Left ventricle myocardium superior (tissue), 1 donor: ENCODE data around the gene DDX3X. TPM values are rescaled to one million over a fixed set of nuclear protein-coding genes. Genes with fewer than 3 reads are reported as not detected.
"Not testable (repeated sequence)": the region's sequence is repeated elsewhere in the genome, so short reads cannot be mapped to it uniquely, and the experiment has no call there.

Source experiments
- ATAC-seq: fragments of 200-7000 bp; cut with Tn5 transposase; one replicate; pipeline ENCODE4 v1.9.1; 2020; ENCODE audit warnings: mild to moderate bottlenecking, moderate library complexity
- DNase-seq: peaks from one replicate; pipeline ENCODE4 v3.0.0-alpha.2; 2020
- intact Hi-C: fragments of 100-400 bp; cut with micrococcal nuclease; formaldehyde crosslinking; loops from one replicate; pipeline ENCODE4 v1.11.0; 2022
- long read RNA-seq: library from polyadenylated mRNA; unstranded; transcript quantifications from one replicate; pipeline ENCODE4 v2.0.0, GENCODE V29; 2021
- total RNA-seq: library from RNA; stranded (reverse); fragmentation: NEBNext Ultra II Directional; extraction: Animal tissue kit (Norgen Biotek cat#: 25700); gene quantifications from one replicate; pipeline ENCODE4 v1.2.1, GENCODE V29; 2021
- donor health status: DM: no; HTN: yes; CAD: no; lungs with severe emphysema.

Gene DDX3X
- 140 TPM for total RNA-seq
- long read RNA-seq, full-length matches to known transcripts, result 36 of 56 reads
- long read RNA-seq, partial matches to known transcripts, result 10 of 56 reads
- long read RNA-seq, other reads (novel, unspliced or antisense), result 10 of 56 reads

DNA sequence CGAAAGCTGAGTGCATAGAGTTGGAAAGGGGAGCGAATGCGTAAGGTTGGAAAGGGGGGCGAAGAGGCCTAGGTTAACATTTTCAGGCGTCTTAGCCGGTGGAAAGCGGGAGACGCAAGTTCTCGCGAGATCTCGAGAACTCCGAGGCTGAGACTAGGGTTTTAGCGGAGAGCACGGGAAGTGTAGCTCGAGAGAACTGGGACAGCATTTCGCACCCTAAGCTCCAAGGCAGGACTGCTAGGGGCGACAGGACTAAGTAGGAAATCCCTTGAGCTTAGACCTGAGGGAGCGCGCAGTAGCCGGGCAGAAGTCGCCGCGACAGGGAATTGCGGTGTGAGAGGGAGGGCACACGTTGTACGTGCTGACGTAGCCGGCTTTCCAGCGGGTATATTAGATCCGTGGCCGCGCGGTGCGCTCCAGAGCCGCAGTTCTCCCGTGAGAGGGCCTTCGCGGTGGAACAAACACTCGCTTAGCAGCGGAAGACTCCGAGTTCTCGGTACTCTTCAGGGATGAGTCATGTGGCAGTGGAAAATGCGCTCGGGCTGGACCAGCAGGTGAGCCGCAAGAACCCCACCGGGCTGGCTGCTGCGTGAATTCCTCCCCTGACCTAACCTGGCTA lies at the start of gene DDX3X:
DDX3X (plus strand) TSS at position 419 of the 619 bp plus-strand sequence; CDS start at position 510, 91 bp downstream.
- DNase-seq (peak; percentile 87), ATAC-seq (peak; percentile 88)
- intact Hi-C loops, result no loop called here

DNA sequence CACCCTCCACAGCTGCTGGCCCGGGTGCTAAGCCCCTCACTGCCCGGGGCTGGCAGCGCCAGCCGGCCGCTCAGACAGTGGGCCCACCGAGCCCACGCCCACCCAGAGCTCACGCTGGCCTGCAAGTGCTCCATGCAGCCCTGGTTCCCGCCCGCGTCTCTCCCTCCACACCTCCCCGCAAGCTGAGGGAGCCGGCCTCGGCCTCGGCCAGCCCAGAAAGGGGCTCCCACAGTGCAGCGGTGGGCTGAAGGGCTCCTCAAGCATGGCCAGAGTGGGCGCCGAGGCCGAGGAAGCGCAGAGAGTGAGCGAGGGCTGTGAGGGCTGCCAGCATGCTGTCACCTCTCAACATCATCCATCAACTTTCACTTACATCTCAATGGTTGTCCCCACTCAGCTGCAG lies 48.0 kb upstream of the DDX3X start:
- DNase-seq, ATAC-seq, intact Hi-C loops: not testable (repeated sequence)

DNA sequence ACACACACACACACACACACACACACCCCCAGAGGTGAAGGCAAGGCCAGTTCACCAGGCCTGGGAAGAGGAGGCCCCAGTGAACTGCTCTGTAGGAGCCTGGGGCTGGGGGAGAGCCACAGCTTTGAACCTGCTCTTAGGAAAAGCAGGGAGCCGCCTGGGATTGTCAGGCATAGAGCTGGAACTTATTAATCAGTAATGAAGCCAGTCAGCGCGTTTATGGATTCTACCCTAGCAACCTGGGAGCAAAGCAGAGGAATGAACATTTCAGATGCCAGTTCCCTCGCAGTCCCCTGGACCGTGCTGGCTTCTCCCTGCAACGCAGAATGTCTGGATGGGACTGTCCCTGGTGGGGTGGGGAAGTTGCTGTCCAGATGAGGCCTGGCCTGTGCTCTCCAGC lies 45.3 kb upstream of the DDX3X start:
- DNase-seq, result no peak
- ATAC-seq, result no peak
- intact Hi-C loops, result no loop called here

DNA sequence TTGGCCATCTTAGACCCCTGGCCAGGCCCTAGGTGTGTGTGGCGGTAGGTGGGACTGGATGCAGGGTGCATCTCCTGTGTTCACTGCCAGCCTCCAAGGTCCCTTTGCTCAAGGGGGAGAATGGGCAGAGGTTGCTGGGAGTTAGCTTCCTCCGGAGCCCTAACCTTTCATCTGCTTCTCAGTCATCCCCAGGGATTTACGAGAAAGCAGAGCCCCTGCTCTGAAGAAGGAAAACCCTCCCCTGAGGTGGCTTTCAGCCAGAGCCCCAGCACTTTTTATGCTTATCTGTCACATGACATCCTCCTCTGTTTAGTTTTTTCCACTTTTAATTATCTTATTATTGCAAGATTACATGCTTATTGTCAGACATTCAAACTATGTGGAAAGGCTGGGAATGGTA lies 44.9 kb upstream of the DDX3X start:
- ATAC-seq (no peak), DNase-seq (no peak)

DNA sequence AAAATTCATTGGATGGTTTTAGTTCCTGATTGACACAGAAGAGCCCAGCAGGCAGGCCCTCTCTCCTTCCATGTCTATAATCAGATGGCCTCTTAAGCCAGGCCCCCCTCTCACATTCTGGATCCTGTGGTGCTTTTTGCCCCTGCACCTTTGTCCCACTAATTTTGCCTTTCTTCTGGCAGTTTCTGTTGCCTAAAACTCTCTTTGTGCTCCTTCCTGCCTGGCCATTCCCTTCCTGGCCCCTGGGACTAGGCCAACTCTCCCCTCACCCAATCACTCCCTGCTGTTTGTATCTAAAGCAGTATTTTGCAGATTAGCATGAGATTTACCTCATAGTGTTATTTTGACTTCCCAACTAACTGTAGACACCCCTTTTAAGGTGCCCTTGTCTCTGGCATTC lies 42.7 kb upstream of the DDX3X start:
- ATAC-seq, result no peak
- intact Hi-C loops, result no loop called here

More for the DNA sequence above, 44.9 kb upstream of the DDX3X start:
- intact Hi-C loops, result no loop called here

DNA sequence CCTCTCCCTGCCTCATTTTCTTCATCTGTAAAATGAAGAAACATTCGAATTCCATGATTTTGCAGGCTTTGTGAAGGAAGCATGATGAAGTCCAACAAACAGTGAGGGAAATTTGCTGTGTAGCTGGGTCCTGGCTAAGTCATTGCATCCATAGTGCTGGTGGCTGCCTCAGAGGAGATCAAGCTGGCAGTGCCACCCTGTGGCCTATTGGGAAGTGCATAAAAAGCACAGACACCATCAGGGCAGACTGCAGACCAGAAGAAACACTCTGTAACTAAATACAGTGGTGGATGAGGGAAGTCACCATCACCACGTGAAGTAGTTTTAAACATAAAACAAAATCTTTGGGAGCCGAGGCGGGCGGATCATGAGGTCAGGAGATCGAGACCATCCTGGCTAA lies 40.7 kb upstream of the DDX3X start:
- intact Hi-C loops, result no loop called here
- DNase-seq (no peak), ATAC-seq (no peak)

More for the DNA sequence above, 42.7 kb upstream of the DDX3X start:
- no peak for DNase-seq

DNA sequence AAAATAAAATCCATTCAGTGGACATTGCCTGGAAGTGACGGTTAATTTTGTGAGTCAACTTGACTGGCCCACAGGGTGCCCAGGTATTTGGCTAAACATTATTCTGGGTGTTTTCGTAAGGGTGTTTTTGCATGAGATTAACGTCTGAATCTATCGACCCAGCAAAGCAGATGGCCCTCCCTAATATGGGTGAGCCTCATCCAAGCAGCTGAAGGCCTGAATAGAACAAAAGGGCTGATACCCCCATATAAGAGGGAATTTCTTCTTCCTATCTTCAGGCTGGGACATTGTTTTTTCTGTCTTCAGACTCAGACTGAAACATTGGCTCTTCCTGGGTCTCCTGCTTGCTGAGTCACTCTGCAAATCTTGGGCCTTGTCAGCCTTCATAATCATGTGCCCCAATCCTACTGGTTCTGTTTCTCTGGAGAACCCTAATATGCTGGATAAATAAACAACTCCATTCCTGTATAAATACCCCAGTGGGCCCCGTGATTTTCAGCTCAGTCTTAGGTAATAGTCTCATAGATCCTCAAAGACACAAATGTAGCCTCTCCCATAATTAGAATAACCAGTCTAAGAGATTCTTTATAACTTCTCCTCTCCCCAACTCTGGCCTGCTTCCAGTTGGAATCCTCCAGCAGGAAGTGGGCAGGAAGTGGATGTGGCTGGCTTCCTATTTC lies 33.1 kb upstream of the DDX3X start:
- DNase-seq (no peak), ATAC-seq (peak; percentile 15)
- intact Hi-C loops, result no loop called here

DNA sequence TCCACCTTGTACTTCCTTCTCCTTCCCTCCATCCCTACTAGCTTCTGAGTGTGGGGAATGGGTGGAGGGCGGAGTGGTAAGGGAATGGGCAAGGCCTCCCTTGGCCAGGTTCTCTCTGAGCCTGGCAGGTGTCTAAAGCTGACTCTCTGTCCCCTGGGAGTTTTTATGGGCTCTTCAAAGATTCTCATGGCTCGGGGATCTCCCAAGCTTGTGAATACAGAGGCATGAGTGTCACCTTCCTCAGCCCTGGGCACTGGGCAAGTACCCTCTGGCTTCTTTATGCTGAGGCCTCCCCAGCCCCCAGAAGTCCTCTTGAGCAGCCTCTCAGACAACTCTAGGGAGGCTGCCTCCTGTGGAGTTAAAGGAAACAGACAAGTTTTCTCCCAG lies 32.5 kb upstream of the DDX3X start:
- ATAC-seq (no peak), DNase-seq (no peak)
- intact Hi-C loops, result no loop called here

DNA sequence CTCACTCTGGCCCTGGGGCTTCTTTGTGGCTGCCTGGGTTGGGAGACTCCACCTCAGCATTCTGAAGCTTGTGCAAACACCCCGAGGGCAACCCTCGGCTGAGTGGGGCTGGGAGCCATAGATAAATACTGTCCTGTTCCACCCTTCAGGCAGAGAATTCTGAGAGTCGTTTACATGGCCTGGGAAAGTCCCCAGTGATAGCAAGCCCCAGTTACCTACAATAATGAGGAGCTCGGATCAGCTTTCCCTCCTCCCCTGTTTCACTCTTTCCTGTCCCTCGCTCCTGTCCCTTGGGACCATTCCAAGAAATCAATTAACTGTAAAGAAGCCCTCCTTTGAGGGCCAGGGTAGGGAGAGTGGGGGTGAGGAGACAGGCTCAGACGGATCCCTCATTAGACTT lies 31.6 kb upstream of the DDX3X start:
- no peak for ATAC-seq
- DNase-seq, result no peak
- intact Hi-C loops, result no loop called here

DNA sequence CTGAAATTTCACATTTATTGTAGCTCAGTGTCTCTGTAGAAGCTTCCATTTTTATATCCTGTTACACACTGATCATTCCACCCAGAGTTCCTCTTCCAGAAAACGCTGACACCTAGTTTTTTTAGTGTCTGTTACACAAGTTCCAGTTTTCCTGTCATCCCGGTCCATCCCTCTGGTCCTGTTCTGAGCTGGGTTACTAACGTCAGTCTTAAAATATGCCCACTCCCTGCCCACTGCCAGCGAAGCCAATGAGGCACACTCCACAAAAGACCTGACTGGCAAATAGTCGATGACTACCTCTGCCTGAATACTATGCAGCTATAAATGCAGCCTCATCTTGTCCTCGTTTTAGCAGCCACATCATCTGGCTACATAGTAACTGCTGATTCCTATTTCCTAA lies 30.9 kb upstream of the DDX3X start:
- intact Hi-C loops, result no loop called here
- DNase-seq (no peak), ATAC-seq (no peak)

DNA sequence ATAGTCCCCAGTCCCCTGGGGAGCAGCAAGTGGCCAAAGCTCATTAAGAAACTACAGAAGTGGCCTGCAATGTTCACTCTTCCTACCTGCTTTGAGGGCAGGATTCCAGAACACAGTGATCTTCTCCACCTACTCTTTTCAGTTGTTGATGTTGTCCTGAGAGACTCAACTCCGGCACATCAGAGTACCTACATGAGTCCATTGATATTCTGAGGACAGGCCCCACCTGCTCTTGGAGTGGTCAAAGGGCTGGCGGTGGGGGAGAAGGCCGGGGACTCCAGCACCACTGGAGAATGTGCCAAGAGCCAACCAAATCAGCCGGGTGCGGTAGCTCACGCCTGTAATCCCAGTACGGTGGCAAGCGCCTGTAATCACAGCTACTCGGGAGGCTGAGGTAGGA lies 29.8 kb upstream of the DDX3X start:
- intact Hi-C loops, result no loop called here
- no peak for DNase-seq
- ATAC-seq, result no peak

DNA sequence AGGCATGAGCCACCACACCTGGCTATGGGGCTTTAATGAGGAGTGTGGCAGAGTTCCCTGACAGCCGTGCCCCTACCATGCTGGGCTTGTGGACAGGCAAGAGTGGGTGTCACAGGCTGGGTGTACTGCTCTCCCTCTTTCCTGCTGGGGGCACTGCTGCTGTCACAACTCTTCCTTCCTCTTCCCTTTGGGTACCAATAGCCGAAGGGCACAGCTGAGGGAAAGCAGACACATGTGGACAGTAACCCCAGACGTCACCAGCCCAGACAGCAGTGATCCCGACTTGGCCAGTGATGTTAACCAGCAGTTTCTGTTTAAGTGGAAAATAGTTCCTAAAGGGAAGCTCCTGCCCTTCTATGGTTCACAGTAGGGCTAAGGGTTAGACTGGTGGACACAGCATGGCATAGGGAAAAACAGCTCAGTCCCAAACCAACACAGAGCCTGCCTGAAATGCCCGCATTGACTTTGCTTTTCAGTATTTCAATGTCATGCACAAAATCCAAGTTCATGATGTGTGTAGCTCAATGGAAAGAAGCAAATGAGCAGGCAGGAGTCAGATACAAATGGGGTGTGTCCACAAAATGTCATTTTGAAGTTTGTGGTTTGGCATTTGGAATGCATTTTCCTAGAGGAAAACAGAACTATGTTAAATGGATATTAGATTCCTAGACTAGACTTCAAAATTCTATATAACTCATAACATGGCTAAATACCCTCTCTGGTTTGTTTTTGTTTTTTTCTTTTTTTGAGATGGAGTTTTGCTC lies 24.9 kb upstream of the DDX3X start:
- intact Hi-C loops, result no loop called here

DNA sequence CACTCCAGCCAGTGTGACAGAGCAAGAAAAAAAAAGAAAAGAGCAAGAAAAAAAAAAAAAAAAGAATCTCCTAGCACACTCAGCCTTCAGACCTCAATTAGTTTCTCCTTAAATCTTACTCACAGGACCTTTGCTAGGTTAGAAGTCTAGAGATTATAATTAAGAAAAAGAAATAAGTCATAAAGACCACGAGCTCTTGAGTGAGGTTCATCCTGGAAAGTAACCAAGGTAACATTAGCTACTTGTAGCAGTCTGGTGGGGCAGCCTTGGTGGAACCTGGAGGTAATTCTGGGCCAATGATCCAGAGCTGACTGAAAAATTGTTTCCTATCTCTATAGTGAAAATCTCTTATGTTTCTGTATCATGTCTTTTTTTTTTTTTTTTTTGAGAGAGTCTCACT lies 21.2 kb upstream of the DDX3X start:
- ATAC-seq (no peak), DNase-seq (no peak)
- intact Hi-C loops, result no loop called here

More for the DNA sequence above, 24.9 kb upstream of the DDX3X start:
- no peak for ATAC-seq
- DNase-seq, result no peak

DNA sequence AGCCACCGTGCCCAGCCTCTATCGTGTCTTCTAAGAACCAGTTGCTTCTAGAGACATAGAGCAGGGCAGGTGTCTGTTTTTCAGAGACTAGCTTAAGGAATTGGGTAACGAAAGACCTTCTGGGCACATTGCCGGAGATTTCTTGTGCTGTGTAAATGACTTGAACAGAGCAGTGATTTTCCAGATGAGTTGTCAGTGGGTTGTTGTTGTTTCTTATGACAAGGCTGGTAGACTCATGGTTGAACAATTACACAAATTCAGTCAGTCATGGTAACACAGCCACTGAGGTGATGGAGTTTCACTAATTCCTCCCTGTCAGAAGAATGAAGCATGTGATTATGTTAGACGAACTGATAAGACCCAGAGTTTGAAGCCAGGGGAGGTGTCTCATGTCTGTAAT lies 20.5 kb upstream of the DDX3X start:
- ATAC-seq (no peak), DNase-seq (no peak)
- intact Hi-C loops, result no loop called here

DNA sequence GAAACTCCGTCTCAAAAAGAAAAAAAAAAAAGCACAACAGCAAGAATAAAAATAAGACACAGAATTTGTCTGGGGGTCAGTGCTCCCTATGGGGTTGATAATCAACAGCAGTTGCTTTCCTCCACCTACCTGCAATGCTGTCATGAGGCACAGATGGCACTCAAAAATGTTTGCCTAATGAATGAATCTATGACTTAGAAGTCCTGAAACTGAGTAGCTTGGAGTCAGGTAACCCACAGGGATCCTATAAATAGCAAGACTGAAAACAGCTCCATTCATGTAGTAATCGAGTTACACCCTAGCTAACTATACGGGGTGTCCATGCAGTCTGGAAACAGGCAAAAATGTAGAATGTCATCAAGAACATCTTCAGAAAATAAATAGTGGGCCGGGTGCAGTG lies 19.8 kb upstream of the DDX3X start:
- DNase-seq (no peak), ATAC-seq (no peak)
- intact Hi-C loops, result no loop called here

DNA sequence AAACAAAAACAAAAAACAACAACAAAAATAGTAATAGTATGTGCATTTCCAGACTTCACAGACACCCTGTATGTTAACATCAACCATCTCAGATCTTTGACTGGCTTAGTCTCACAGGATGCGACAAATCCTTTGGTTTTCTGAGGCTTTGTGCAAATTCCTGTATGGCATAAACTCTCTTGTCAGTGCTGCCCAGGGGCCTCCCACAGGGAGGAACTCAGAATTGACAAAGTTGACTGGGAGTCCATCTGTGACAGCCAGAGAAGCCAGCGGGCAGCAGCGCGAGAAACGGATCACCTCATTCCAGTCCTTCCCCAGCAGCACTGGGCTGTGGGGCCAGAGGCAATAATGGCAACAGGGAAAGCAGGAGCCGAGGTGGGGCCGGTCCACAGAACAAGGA lies 19.1 kb upstream of the DDX3X start:
- ATAC-seq (no peak), DNase-seq (no peak)
- intact Hi-C loops, result no loop called here

DNA sequence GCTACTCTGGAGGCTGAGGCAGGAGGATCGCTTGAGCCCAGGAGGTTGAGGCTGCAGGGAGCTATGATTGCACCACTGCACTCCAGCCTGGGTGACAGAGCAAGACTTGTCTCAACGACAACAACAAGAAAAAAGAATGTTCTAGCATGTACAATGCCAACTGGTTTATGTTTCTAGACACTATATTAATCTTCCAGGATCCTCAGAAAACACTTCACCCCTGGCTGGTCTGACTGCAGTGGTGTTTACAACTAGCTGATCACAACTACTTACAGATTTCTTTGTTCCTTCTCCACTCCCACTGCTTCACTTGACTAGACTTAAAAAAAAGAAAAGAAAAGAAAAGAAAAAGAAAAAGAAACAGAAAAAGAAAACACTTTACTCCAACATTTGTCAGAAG lies 17.7 kb upstream of the DDX3X start:
- DNase-seq, ATAC-seq, intact Hi-C loops: not testable (repeated sequence)

DNA sequence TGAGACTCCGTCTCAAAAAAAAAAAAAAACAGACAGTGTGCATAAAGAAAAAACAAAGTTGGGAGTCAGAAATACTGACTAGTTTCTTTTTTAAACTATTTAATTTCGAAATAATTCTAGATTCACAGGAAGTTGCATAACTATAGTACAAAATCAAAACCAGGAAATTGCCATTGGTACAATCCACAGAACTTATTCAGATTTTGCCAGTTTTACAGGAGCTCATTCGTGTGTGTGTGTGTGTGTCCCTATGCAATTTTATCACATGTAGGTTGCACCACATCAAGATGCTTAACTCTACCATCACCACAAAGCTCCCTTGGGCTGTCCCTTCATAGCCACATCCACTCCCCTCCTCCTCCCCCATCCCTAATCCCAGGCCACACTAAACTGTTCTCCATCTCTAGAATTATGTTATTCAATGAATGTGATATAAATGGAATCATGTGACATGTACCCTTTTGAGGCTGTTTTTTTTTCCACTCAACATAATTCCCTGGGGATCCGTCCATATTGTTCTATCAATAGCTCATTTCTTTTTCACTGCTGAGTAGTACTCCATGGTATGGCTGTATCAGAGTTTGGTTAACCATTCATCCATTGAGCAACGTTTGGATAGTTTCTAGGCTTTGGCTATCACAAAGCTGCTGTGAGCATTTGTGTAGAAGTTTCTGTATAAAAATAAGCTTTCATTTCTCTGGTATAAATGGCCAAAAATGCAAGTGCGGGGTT lies 16.3 kb upstream of the DDX3X start:
- intact Hi-C loops, result no loop called here
- ATAC-seq, result no peak

DNA sequence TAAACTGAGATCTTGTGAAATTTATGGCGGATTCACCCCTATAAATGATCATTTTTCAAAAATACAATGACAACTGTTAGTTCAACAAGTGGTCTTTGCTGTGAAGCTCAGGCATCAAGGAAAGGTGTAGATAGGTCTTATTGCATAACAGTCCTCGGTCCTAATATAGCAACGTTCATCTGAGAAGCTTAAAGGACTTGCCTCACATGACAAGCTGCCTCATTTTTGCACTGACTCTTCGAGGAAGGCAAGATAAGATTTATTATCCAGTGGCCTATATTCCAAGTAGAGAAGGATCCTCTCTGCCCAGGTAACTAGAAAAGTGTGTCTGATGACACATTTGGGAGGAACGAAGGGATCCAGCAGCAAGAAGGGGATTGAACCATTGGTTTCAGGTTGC lies 13.6 kb upstream of the DDX3X start:
- intact Hi-C loops, result no loop called here
- no peak for DNase-seq
- ATAC-seq, result no peak

More for the DNA sequence above, 16.3 kb upstream of the DDX3X start:
- no peak for DNase-seq
